ENCODE measurements around the gene USP40. TPM values are rescaled to one million over a fixed set of nuclear protein-coding genes. Genes with fewer than 3 reads are reported as not detected.

The USP40 gene
- total and polyA plus RNA-seq, 10 of the 15 experiments (the other 5 are each of a cell fraction or from before 2014, with no cell fraction given): 3.4 to 20.8 (median 15.2) TPM

- intact Hi-C loops (cut with micrococcal nuclease; ENCODE audit: unreplicated experiment) (loop anchor here (2.0 to 10.0 kb wide), 3 partner anchors 87 to 269 kb away; partner anchors contain the start of gene DGKD), in situ Hi-C loops (cut with MboI) (no loop called here)
- Histone ChIP-seq H4K20me1 (ENCODE audit: control insufficient read depth, insufficient read depth) (no peaks in the 10 kb centered on the region), H3K79me2 (ENCODE audit: control insufficient read depth, insufficient read depth, low read length) (no peaks in the 10 kb centered on the region), H3K4me2 (ENCODE audit: control insufficient read depth, insufficient read depth) (no peak overlapping the region), H3K9ac (ENCODE audit: control insufficient read depth, insufficient read depth, low read length) (no peak overlapping the region), H3K27ac (ENCODE audit: control insufficient read depth, insufficient read depth) (no peak overlapping the region), H2AFZ (ENCODE audit: control insufficient read depth, low read depth, low read length) (no peak overlapping the region), H3K4me1 (ENCODE audit: control insufficient read depth, insufficient read depth, low read length) (no peaks in the 10 kb centered on the region), H3K4me3 (no peak overlapping the region), H3K9me3 (replicated peaks; ENCODE audit: control insufficient read depth, insufficient read depth, low read length) (no peaks in the 10 kb centered on the region), H3K36me3 (ENCODE audit: control insufficient read depth in 2 of 2, insufficient read depth in 2 of 2, low read length in 1 of 2) (peaks cover 26 to 40% of the 10 kb centered on the region in 2 experiments), H3K27me3 (replicated peaks in 1 of 2; ENCODE audit: control insufficient read depth in 2 of 2, insufficient read depth in 2 of 2, low read length in 1 of 2) (no peaks in the 10 kb centered on the region)
- FAIRE-seq: no peak
- POLR2A ChIA-PET: no interaction called here
- SMC1A ChIA-PET (ENCODE audit: uncharacterized antibody, unreplicated experiment): interaction anchor here (2.1 to 4.1 kb wide), 3 partner anchors 19 to 37 kb away, joined by 13 to 80 read pairs (median 18); no protein-coding TSS in a partner anchor
- DNase-seq (ENCODE audit: low read depth, low spot score): no peak
- CTCF ChIA-PET: interaction anchor here (0.7 to 8.4 kb wide), 4 partner anchors 8 to 269 kb away, joined by 3 to 215 read pairs (median 46); no protein-coding TSS in a partner anchor
- ATAC-seq: no peak
- BruUV-seq (replicated peaks): no TSS peak
- TF ChIP-seq E2F4 (IDR thresholded peaks at IDR 0.05; ENCODE audit: low read depth, low read length) (no peak), MEF2A (IDR thresholded peaks at IDR 0.05; ENCODE audit: insufficient read depth, low read depth, low read length) (no peak), SKIL (IDR thresholded peaks at IDR 0.05; ENCODE audit: low read depth, poor library complexity, severe bottlenecking) (no peak), SRF (IDR thresholded peaks at IDR 0.05; ENCODE audit: low read depth in 2 of 2, low read length in 2 of 2) (no peak), MLLT1 (IDR thresholded peaks at IDR 0.05) (no peak), NBN (IDR thresholded peaks at IDR 0.05) (no peak), JUNB (IDR thresholded peaks at IDR 0.05) (no peak), CHD1 (IDR thresholded peaks at IDR 0.05; ENCODE audit: low read depth, low read length) (no peak), WRNIP1 (IDR thresholded peaks at IDR 0.05; ENCODE audit: borderline replicate concordance, low read depth, low read length) (no peak), CHD4 (IDR thresholded peaks at IDR 0.05) (no peak), SP1 (IDR thresholded peaks at IDR 0.05; ENCODE audit: low read depth, low read length) (no peak), ZNF207 (IDR thresholded peaks at IDR 0.05; ENCODE audit: borderline replicate concordance) (no peak), TCF3 (IDR thresholded peaks at IDR 0.05; ENCODE audit: borderline replicate concordance, insufficient read depth, low read depth, low read length) (no peak), RBBP5 (conservative IDR thresholded peaks at IDR 0.05) (no peak), EP300 (IDR thresholded peaks at IDR 0.05; ENCODE audit: borderline replicate concordance in 1 of 2, control insufficient read depth in 1 of 2, low read depth in 2 of 2, low read length in 2 of 2) (no peak), IKZF1 (conservative IDR thresholded peaks at IDR 0.05) (no peak)
- RAD21 ChIA-PET (ENCODE audit: unreplicated experiment): interaction anchor here (2.6 to 4.3 kb wide), 2 partner anchors 22 to 36 kb away, joined by 28 to 73 read pairs; no protein-coding TSS in a partner anchor
- 73% methylated on average over 4 of the region's 4 CpGs for WGBS (ENCODE audit: insufficient coverage, insufficient replicate concordance, low lambda C conversion rate, missing lambda C conversion rate)
Observed at GRCh38 chr2:233442028-233442310, 124.6 kb downstream of the USP40 start.

Data from GM12878 (cell line).